ENCODE results near the gene GNG4.

The GNG4 gene

DNA sequence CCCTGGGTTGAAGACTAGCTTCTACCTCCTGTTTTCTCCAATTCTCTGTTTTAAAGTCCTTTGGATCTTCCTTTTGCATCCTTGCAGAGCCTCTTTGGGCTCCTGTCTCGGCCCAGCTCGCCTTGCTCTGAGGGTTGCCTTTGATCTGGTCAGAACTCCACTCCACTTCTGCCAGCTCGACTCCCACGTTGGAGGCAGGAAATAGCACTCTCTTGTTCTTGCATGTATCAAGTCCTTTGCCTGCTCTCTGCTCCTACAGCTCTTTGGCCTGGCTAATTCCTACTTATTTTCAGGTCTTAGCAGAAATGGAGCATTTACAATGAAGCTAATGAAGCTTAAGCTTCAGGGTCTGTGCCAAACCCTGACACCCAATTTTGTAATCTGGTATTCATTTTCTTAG is 124.3 kb downstream of the GNG4 start:
- no peak for FAIRE-seq

GRCh38 chr1:235516862-235517446 is 132.6 kb downstream of the GNG4 start:
- FAIRE-seq = no peak

DNA sequence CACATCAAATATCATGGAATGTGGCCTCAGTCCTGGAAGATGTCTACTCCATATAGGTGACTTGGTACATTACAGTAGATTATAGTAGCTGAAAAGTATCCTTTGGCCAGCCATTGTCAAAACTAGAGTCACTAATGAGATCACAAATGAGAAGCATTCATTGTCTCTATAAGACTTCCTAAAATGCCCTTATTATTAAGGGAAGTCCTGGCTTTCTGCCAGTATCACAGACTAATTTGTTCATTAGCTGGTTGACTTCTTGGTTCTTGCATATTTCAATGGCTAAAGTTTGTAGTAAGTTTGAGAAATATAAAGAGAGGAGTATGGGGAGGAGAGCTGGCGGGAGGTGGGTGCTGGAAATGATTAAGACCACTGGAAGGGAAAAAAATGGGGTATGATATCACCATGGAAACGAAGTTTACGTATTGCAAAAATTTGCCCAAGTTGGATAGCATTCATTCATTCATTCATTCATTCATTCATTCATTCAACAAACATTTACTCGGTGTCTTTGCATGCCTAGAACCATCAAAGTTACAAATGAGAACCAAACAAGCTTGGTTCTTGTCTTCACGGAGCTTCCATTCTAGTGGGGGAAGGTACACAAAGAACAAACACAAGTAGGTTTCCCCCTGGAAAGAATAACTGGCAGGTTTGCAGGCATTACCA is 133.6 kb downstream of the GNG4 start:
- FAIRE-seq = no peak

- FAIRE-seq = peak; percentile 98
These were observed 135.9 kb downstream of the GNG4 start for GRCh38 chr1:235513495-235514366.

GRCh38 chr1:235511470-235512240 is 137.9 kb downstream of the GNG4 start:
- FAIRE-seq = peak; percentile 41

- no peak for FAIRE-seq
These were observed 138.8 kb downstream of the GNG4 start for GRCh38 chr1:235510823-235511222.

DNA sequence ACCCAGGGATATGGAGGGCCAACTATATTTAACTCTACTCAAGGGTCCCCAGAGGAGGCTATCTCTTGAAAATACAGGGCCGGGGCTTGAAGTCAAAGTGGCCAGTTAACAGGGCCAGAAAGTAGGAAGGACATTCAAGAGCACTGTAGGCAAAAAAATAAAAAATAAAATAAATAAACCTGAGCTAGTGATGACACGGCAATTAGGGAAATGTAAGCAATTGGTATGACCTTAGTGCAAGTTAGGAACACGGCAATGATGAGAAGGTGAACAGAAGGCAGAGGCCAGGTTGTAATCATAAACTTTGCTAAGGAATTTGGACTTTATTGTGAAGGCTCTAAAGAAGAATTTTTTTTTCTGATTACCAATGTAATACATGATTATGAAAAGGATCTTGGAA is 142.0 kb downstream of the GNG4 start:
- no peak for FAIRE-seq

DNA sequence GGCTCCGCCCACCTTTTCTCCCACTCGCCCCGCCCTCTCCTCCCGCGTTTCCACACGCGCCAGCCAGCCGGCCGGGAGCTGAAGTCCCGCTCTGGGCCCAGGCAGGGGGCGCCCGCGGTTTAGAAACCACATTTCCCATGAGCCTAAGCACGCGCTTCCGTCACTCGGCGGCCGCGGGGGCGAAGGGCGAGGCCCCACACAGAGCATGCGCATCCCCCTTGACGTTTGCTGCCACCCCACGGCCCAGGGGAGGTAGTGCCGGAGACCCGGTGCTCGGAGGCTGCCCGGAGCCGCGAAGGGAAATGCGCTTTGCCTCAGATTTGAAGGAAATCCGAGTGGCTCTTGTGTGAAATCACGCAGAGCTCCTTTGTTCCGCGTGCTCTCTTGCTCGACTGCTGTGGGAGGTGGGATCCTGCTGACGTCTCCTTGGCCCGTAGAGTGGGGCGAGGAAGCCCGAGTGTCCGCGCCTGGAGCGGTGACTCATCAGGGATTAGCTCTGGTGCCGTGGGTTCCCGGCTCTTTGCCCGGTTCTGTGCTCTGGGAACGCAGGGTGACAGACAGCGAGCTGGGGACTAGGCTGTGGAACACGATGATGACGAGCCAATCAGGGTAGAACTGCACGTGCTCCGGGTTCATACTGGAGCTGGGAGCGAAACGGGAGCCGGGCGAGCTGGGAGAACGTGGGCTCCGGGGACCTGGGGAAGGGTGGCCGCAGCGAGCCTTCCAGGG is 144.9 kb downstream of the GNG4 start:
- FAIRE-seq = peak; percentile 98

DNA sequence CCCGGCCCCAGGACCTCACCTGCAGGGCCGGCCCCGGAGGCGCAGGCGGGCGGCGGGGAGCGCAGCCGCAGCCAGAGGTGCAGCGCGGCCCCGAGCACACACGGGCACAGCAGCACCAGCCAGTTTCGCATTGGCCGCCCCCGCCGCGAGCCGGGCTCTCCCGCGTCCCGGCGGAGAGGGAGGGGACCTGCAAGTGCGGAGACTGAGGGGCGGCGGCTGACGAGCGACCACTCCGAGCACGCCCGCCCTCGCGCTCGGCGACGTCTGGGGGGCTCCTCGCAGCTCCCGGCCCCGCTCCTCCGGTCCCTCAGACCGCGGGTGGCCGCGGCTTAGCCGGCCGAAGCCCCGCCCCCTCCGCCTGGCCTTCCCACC is 145.5 kb downstream of the GNG4 start, which contains the start of gene B3GALNT2:
Gene B3GALNT2 (minus strand): TSS at position 331 of the 372 bp plus-strand sequence. CDS start 200 bp downstream, at position 131.
- FAIRE-seq = no peak

DNA sequence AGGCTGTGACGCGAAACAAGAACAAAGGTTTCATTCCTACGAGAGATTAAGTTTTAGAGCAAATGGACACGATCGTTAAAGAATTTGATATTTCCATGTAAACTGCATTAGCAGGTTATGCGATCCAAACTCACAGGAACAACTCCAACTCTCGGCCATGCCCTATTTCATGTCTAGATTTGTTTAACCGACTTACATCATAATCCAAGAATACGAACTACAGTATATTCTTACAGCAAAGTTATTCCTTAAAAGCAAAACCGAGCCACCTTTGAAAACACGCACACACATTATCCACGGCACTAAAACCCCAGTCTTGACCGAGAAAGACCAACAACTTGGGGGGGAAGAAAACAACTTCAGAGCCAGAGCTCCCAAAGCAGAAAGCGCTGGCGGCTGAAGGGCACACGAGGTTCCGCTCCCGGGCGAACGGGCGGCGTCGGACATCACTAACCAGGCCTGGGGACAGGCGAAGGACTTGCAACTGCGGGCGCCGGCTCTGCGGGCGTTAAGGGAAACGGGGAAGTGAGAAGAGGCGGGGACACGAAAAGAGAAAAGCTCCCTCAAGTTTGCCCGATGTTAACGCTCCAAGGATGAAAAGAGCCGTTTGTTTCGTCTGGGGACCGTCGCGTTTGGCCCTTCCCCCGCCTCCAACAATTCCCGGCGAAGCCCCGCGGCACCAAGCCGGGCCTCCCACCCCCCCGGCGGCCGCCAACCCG is 146.0 kb downstream of the GNG4 start:
- FAIRE-seq = no peak

- no peak for FAIRE-seq
These were observed 146.8 kb downstream of the GNG4 start for GRCh38 chr1:235502601-235503402.

- no peak for FAIRE-seq
These were observed 148.5 kb downstream of the GNG4 start for GRCh38 chr1:235500971-235501540.
